NCI-H187 treated with DMSO at 0.1 percent for 48 hours (cell line): ENCODE data around the gene PCNT.

ENCODE experiments used
- DNase-seq: peaks from one replicate; lab custom pipeline; 2025; lab: John Stamatoyannopoulos, UW

PCNT gene

GRCh38 chr21:46483300-46484295 lies 159.6 kb downstream of the PCNT start:
- DNase-seq = no peak

DNA sequence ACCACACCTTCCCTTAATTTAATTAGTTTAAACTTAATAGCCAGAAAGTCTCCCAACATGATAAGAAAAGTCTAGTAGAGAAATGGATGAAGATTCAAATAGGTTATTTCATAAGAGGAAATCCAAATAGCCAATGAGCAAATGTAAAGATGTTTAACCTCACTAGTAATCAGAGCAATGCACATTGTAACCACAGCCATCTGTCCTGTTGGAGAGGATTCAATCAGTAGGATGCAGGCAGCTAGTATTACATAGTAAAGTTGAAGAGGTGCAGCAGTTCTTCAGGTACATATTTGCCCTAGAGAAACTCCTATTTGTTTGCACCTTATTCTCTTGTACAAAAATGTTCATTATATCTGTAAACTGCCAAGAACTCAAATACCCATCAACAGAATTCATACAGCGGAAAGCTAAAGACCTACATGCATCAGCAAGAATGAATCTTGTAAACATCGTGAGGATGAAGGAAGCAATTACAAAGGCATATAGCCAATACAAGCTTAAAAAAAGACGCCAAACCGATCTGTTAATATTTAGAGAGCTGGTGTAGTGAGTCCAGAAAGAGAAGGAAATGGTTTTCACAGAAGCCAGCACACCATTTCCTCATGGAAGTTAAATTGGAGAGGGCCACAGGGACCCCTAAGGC lies 162.6 kb downstream of the PCNT start:
- DNase-seq = no peak

- no peak for DNase-seq
These were observed 165.3 kb downstream of the PCNT start for GRCh38 chr21:46489162-46489663.

DNA sequence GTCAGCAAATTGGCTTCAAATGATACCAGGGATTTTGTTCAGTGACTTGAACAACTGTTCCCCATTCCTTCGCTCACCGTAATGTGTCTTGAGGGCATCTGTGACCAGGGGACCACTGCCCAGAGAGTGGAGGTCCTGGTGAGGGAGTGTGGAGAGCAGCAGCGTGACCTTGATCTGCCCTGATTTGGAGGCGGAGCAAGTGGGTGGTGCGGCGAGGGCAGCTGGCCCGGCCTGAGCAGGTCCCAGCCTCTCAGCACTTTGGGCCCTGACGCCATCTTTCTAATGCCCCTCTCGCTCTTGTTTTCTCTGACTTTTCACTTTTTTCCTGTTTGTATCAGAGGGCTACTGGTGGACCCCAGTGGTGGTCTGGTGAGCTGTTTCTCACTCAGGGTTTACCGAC lies 165.8 kb downstream of the PCNT start:
- no peak for DNase-seq

- DNase-seq = no peak
These were observed 167.6 kb downstream of the PCNT start for GRCh38 chr21:46491553-46491952.

DNA sequence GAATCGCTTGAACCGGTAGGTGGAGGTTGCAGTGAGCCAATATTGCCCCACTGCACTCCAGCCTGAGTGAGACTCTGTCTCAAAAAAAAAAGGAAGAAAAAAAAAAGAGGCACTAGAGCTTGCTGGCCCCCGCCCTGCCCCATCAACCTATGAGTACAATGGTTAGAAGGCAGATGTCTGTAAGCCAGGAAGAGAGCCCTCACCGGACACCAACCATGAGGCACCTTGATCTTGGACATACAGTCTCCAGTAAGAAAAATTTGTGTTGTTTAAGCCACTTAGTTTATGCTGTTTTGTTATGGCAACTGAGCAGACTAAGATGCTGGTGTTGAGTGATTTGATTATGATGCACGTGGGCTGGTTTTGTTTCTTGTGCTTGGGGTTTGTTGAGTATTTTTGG lies 168.9 kb downstream of the PCNT start:
- DNase-seq = no peak

GRCh38 chr21:46493828-46494227 lies 169.9 kb downstream of the PCNT start:
- DNase-seq = no peak
